Measurements from ENCODE around the gene TOX2. TPM values are rescaled to one million over a fixed set of nuclear protein-coding genes. Genes with fewer than 3 reads are reported as not detected.

Gene TOX2
- total RNA-seq, 1 experiment from 2014 or later = 85.4 TPM

- BruUV-seq (replicated peaks) = no TSS peak
- ATAC-seq (no peak), DNase-seq (ENCODE audit: low read depth, low spot score) (no peak)
- ChIA-PET POLR2A (no interaction called here), CTCF (no interaction called here)
- in situ Hi-C loops (cut with HindIII; ENCODE audit: low pct_unique_long_range_greater_than_20kb, low sequenced_read_pairs) (no loop called here), intact Hi-C loops (cut with micrococcal nuclease; ENCODE audit: unreplicated experiment) (no loop called here)
- H3K27ac ChIP-seq (ENCODE audit: low read length) = no peak overlapping the region
- no peak overlapping the region for H3K4me3 ChIP-seq (ENCODE audit: low read depth in 2 of 2, low read length in 2 of 2)
- TF ChIP-seq SIN3A (IDR thresholded peaks at IDR 0.05; ENCODE audit: borderline replicate concordance, insufficient read depth, low read depth, low read length) (no peak), REST (IDR thresholded peaks at IDR 0.05; ENCODE audit: insufficient read depth in 1 of 2, low read depth in 2 of 2, low read length in 1 of 2) (no peak), POLR2AphosphoS5 (IDR thresholded peaks at IDR 0.05; ENCODE audit: low read depth, low read length) (no peak), CTCF (IDR thresholded peaks at IDR 0.05) (no peak), TCF7L2 (IDR thresholded peaks at IDR 0.05; ENCODE audit: low read depth, low read length) (no peak)
- no peaks in the 10 kb centered on the region for H3K9me3 ChIP-seq (ENCODE audit: control insufficient read depth, insufficient read depth, low read depth, low read length)
- H3K27me3 ChIP-seq (ENCODE audit: control insufficient read depth, insufficient read depth, low read length) = no peaks in the 10 kb centered on the region
- H3K36me3 ChIP-seq (ENCODE audit: control insufficient read depth, insufficient read depth, low read length) = no peaks in the 10 kb centered on the region
- H3K4me1 ChIP-seq (ENCODE audit: control insufficient read depth, insufficient read depth, low read length) = no peaks in the 10 kb centered on the region
Observed at GRCh38 chr20:43870484-43870883, 44.2 kb upstream of the TOX2 start.

GRCh38 chr20:43878776-43879175, 35.9 kb upstream of the TOX2 start:
- no peak overlapping the region for H3K4me3 ChIP-seq (ENCODE audit: low read depth in 2 of 2, low read length in 2 of 2)
- ATAC-seq = no peak
- no TSS peak for BruUV-seq (replicated peaks)
- no peak for DNase-seq (ENCODE audit: low read depth, low spot score)
- in situ Hi-C loops (cut with HindIII; ENCODE audit: low pct_unique_long_range_greater_than_20kb, low sequenced_read_pairs) = no loop called here
- ChIA-PET POLR2A (no interaction called here), CTCF (no interaction called here)
- no peaks in the 10 kb centered on the region for H3K36me3 ChIP-seq (ENCODE audit: control insufficient read depth, insufficient read depth, low read length)
- no peak overlapping the region for H3K27ac ChIP-seq (ENCODE audit: low read length)
- no peak for TF ChIP-seq POLR2AphosphoS5 (IDR thresholded peaks at IDR 0.05; ENCODE audit: low read depth, low read length)
- TF ChIP-seq SIN3A (IDR thresholded peaks at IDR 0.05; ENCODE audit: borderline replicate concordance, insufficient read depth, low read depth, low read length) = no peak
- no peak for TF ChIP-seq REST (IDR thresholded peaks at IDR 0.05; ENCODE audit: insufficient read depth in 1 of 2, low read depth in 2 of 2, low read length in 1 of 2)
- no peak for TF ChIP-seq TCF7L2 (IDR thresholded peaks at IDR 0.05; ENCODE audit: low read depth, low read length)
- no peak for TF ChIP-seq CTCF (IDR thresholded peaks at IDR 0.05)
- no peaks in the 10 kb centered on the region for H3K4me1 ChIP-seq (ENCODE audit: control insufficient read depth, insufficient read depth, low read length)
- H3K9me3 ChIP-seq (ENCODE audit: control insufficient read depth, insufficient read depth, low read depth, low read length) = no peaks in the 10 kb centered on the region
- intact Hi-C loops (cut with micrococcal nuclease; ENCODE audit: unreplicated experiment) = no loop called here
- no peaks in the 10 kb centered on the region for H3K27me3 ChIP-seq (ENCODE audit: control insufficient read depth, insufficient read depth, low read length)

Data from Panc1 (cell line).